Vagina (tissue), 2 donors: ENCODE measurements around the gene SIGLEC9. TPM values are rescaled to one million over a fixed set of nuclear protein-coding genes. Genes with fewer than 3 reads are reported as not detected.

Source experiments
- DNase-seq, 2 donors: peaks; one replicate each; pipeline ENCODE4 v3.0.0-alpha.2; 2017; ENCODE audit errors: extremely low spot score in 2 of 2
- H3K27ac ChIP-seq: fragments of 200-600 bp; sonication (generic); one replicate; pipeline ENCODE4 v1.5.1; 2019
- H3K27me3 ChIP-seq: fragments of 200-600 bp; sonication (generic); one replicate; pipeline ENCODE4 v1.5.1; 2019
- H3K36me3 ChIP-seq, 2 donors: fragments of 200-600 bp; sonication (generic); one replicate each; pipeline ENCODE4 v1.5.1; 2017 to 2019
- H3K4me1 ChIP-seq: fragments of 200-600 bp; sonication (generic); one replicate; pipeline ENCODE4 v1.5.1; 2019
- H3K4me3 ChIP-seq, 2 donors: fragments of 200-600 bp; sonication (generic); 1 replicate in 1 of 2; 2 replicates in 1 of 2; pipeline ENCODE4 v1.5.1; 2016 to 2019
- H3K9me3 ChIP-seq: fragments of 200-600 bp; sonication (generic); one replicate; pipeline ENCODE4 v1.5.1; 2019
- POLR2A ChIP-seq, 2 donors: fragments of 450-650 bp; IDR thresholded peaks; one replicate each; pipeline ENCODE4 v1.6.1; 2017; ENCODE audit warnings: antibody characterized with exemption in 2 of 2, mild to moderate bottlenecking in 2 of 2, moderate library complexity in 2 of 2
- POLR2AphosphoS5 ChIP-seq, 2 donors: sonication (generic); formaldehyde crosslinking; IDR thresholded peaks; one replicate each; pipeline ENCODE4 v1.9.0; 2017; ENCODE audit warnings: antibody characterized with exemption in 2 of 2, mild to moderate bottlenecking in 2 of 2, low read depth in 1 of 2; ENCODE audit not compliant: insufficient read depth in 1 of 2
- intact Hi-C: fragments of 100-400 bp; cut with DNase I; formaldehyde crosslinking; loops from one replicate; pipeline ENCODE4 v1.15.1; 2023
- total RNA-seq: library from RNA; depleted of rRNA; stranded (reverse); fragments of >200 nt; gene quantifications from one replicate; pipeline ENCODE4 v1.2.3, GENCODE V29; 2016
- TF ChIP-seq, protein P1 (sequence below), 3 experiments: fragments of 450-650 bp in 2 of 3; fragments of 200-600 bp in 1 of 3; sonication (generic) in 1 of 3; IDR thresholded peaks; one replicate each; pipeline ENCODE4 v1.5.1; 2017 to 2019; ENCODE audit warnings: antibody characterized with exemption in 3 of 3, mild to moderate bottlenecking in 2 of 3, moderate library complexity in 2 of 3

Gene SIGLEC9
- total RNA-seq, 1 donor from 2014 or later, result 5.9 TPM

DNA sequence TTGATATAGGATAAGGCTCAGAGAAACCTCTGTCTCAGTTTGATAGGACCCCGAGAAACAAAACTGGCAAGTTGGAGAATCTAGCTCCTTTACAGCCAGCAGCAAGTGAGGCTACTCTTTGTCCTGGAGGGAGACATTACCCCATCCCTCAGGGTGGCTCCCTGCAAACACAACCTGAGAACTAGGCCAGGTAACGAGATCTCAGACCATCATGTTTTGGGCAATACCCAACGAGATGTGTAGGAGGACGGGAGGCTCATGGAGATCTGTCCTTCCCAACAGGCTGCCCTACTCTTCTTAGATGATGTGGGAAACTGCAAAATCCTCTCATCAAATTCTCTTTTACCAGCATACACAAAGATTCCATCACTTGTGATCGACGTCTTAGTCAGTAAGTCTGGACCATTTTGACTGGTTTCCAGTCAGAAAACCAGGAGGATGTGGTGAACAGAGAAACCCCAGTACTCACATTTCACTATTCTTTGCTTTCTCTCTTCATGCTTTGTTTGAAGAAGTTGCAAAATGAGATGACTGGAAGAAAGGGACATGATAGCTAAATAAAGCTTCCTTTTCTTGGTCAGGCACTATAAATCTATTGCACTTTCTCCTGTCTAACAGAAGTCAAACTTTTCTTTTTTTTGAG, 10.5 kb upstream of the SIGLEC9 start:
- H3K4me3 ChIP-seq, result no peak overlapping the region
- no peaks in the 10 kb centered on the region for H3K27me3 ChIP-seq
- DNase-seq, result no peak
- no peaks in the 10 kb centered on the region for H3K4me1 ChIP-seq
- no peak overlapping the region for H3K27ac ChIP-seq
- H3K36me3 ChIP-seq, result no peaks in the 10 kb centered on the region
- H3K9me3 ChIP-seq, result no peaks in the 10 kb centered on the region
- TF ChIP-seq POLR2A (IDR thresholded peaks at IDR 0.05), result no peak
- TF ChIP-seq, protein P1, sequence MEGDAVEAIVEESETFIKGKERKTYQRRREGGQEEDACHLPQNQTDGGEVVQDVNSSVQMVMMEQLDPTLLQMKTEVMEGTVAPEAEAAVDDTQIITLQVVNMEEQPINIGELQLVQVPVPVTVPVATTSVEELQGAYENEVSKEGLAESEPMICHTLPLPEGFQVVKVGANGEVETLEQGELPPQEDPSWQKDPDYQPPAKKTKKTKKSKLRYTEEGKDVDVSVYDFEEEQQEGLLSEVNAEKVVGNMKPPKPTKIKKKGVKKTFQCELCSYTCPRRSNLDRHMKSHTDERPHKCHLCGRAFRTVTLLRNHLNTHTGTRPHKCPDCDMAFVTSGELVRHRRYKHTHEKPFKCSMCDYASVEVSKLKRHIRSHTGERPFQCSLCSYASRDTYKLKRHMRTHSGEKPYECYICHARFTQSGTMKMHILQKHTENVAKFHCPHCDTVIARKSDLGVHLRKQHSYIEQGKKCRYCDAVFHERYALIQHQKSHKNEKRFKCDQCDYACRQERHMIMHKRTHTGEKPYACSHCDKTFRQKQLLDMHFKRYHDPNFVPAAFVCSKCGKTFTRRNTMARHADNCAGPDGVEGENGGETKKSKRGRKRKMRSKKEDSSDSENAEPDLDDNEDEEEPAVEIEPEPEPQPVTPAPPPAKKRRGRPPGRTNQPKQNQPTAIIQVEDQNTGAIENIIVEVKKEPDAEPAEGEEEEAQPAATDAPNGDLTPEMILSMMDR (IDR thresholded peaks at IDR 0.05), result no peak
- TF ChIP-seq POLR2AphosphoS5 (IDR thresholded peaks at IDR 0.05; ENCODE audit: insufficient read depth in 1 of 2, low read depth in 1 of 2), result no peak
- intact Hi-C loops, result no loop called here

DNA sequence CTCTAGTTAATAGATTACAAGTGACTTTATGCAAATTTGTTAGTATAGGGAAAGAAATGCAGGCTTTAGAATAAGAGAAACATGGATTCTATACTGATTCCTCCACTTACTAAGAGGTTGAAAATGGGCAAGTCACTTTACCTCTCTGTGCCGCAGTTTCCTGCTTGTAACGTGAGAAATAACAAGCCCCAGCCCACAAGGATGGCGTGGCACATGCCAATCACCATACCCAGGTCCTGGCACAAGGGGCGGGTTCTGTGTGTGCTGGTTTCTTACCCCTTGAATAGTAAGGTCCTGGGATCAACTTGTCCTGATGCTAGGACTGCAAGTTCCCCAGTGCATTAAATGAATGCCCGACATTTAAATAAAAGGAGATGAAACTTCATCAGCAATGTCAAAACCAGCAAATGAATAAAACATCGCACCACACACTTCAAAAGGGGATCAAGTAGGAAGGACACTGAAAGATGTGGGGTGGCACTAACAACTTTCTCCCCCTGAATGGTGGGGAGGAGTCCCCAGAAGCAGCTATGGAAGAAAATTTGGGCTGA, 7.9 kb upstream of the SIGLEC9 start:
- Histone ChIP-seq H3K4me1 (no peaks in the 10 kb centered on the region), H3K4me3 (no peak overlapping the region), H3K9me3 (no peaks in the 10 kb centered on the region), H3K36me3 (no peaks in the 10 kb centered on the region), H3K27ac (no peak overlapping the region), H3K27me3 (no peaks in the 10 kb centered on the region)
- TF ChIP-seq POLR2AphosphoS5 (IDR thresholded peaks at IDR 0.05; ENCODE audit: insufficient read depth in 1 of 2, low read depth in 1 of 2) (no peak), POLR2A (IDR thresholded peaks at IDR 0.05) (no peak)
- TF ChIP-seq, protein P1 (IDR thresholded peaks at IDR 0.05), result no peak
- no peak for DNase-seq
- intact Hi-C loops, result no loop called here

DNA sequence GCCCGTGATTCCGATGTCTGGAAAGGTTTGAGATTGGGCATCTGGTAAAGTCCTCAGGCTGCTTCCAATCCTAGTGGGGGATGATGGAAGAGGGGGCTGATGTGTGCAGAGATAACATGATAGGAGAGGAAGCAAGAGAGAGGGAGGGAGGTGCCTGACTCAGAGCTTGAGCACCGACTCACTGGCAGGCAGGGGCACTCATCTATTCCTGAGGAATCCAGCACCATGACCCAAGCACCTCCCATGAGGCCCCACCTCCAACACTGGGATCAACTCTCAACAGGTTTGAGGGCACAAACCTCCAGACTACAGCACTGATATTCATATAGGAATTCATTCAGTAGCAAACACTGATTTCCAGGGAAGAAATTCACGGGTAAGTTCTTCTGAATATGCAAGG, 5.6 kb upstream of the SIGLEC9 start:
- Histone ChIP-seq H3K4me1 (no peaks in the 10 kb centered on the region), H3K36me3 (no peaks in the 10 kb centered on the region), H3K9me3 (no peaks in the 10 kb centered on the region), H3K4me3 (no peak overlapping the region), H3K27ac (no peak overlapping the region), H3K27me3 (no peaks in the 10 kb centered on the region)
- no peak for DNase-seq
- TF ChIP-seq POLR2A (IDR thresholded peaks at IDR 0.05) (no peak), POLR2AphosphoS5 (IDR thresholded peaks at IDR 0.05; ENCODE audit: insufficient read depth in 1 of 2, low read depth in 1 of 2) (no peak)
- TF ChIP-seq, protein P1 (IDR thresholded peaks at IDR 0.05), result no peak
- intact Hi-C loops, result no loop called here

DNA sequence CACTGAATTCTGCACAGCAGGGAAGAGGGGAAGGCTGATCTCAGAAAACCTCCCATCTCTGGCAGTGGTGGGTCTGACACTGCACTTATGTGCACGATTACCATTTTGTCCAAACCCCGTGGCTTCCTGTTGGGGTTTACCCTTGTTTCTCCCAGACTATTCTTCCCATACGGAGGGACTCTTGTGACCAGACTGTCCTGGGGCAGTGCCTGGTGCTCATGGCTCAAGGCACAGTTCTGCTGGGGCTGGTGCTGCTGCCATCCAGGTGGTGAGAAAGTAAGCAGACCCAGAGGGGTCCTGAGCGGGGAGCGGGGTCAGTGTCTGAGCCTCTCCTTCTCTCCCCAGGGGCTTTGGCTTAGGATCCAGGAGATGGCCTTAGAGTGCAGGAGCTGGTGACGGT, 5.1 kb upstream of the SIGLEC9 start:
- H3K27ac ChIP-seq, result no peak overlapping the region
- no peak for DNase-seq
- H3K36me3 ChIP-seq, result no peaks in the 10 kb centered on the region
- H3K27me3 ChIP-seq, result no peaks in the 10 kb centered on the region
- intact Hi-C loops, result no loop called here
- no peaks in the 10 kb centered on the region for H3K4me1 ChIP-seq
- TF ChIP-seq, protein P1 (IDR thresholded peaks at IDR 0.05), result no peak
- TF ChIP-seq POLR2AphosphoS5 (IDR thresholded peaks at IDR 0.05; ENCODE audit: insufficient read depth in 1 of 2, low read depth in 1 of 2) (no peak), POLR2A (IDR thresholded peaks at IDR 0.05) (no peak)
- no peak overlapping the region for H3K4me3 ChIP-seq
- no peaks in the 10 kb centered on the region for H3K9me3 ChIP-seq

DNA sequence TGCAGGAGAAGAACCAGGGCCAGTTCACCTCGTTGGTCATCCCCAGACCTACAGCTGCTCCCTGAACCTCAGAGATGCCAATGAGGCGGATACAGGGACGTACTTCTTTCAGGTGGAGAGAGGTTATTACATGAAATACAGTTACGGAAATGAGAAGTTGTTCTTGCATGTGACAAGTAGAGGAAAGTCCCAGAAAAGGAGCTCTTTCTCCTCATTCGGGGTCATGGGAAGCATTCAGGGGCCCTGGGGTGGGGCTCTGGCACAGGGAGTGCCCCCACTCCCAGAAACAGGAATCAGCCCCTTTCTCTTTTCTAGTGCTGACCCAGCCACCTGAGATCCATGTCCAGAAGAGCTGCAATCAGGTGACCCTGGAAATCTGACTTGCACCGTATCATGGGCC, 4.5 kb upstream of the SIGLEC9 start:
- intact Hi-C loops, result no loop called here
- no peaks in the 10 kb centered on the region for H3K27me3 ChIP-seq
- TF ChIP-seq, protein P1 (IDR thresholded peaks at IDR 0.05), result no peak
- TF ChIP-seq POLR2A (IDR thresholded peaks at IDR 0.05), result no peak
- no peak for TF ChIP-seq POLR2AphosphoS5 (IDR thresholded peaks at IDR 0.05; ENCODE audit: insufficient read depth in 1 of 2, low read depth in 1 of 2)
- H3K4me1 ChIP-seq, result no peaks in the 10 kb centered on the region
- no peak overlapping the region for H3K27ac ChIP-seq
- H3K9me3 ChIP-seq, result no peaks in the 10 kb centered on the region
- H3K36me3 ChIP-seq, result no peaks in the 10 kb centered on the region
- H3K4me3 ChIP-seq, result no peak overlapping the region
- DNase-seq, result no peak
